Activated effector memory CD4-positive, alpha-beta T cell treated with Interleukin-2 at 50 U/mL for 16 hours (primary cell): ENCODE data around the gene C16orf89.

ENCODE experiments used
- DNase-seq: peaks from one replicate; pipeline ENCODE4 v3.0.0-alpha.2; 2020

Gene C16orf89

GRCh38 chr16:5027575-5028235, 38.1 kb downstream of the C16orf89 start:
- no peak for DNase-seq

GRCh38 chr16:5027086-5027485, 38.7 kb downstream of the C16orf89 start:
- DNase-seq, result no peak

- DNase-seq, result no peak
These were observed 39.1 kb downstream of the C16orf89 start for GRCh38 chr16:5026664-5027063.

GRCh38 chr16:5025171-5025632, 40.6 kb downstream of the C16orf89 start:
- no peak for DNase-seq

GRCh38 chr16:5024632-5025031, 41.1 kb downstream of the C16orf89 start:
- DNase-seq, result no peak

GRCh38 chr16:5022521-5022920, 43.2 kb downstream of the C16orf89 start:
- DNase-seq, result no peak

GRCh38 chr16:5020551-5020950, 45.2 kb downstream of the C16orf89 start:
- no peak for DNase-seq

- no peak for DNase-seq
These were observed 46.0 kb downstream of the C16orf89 start for GRCh38 chr16:5019775-5020174.

- DNase-seq, result no peak
These were observed 47.0 kb downstream of the C16orf89 start for GRCh38 chr16:5018793-5019192.

- no peak for DNase-seq
These were observed 48.1 kb downstream of the C16orf89 start for GRCh38 chr16:5017678-5017969.

GRCh38 chr16:5016967-5017677, 48.6 kb downstream of the C16orf89 start:
- no peak for DNase-seq

GRCh38 chr16:5015887-5016286, 49.9 kb downstream of the C16orf89 start:
- no peak for DNase-seq

- no peak for DNase-seq
These were observed 50.4 kb downstream of the C16orf89 start for GRCh38 chr16:5015351-5015750.

GRCh38 chr16:5012887-5013286, 52.9 kb downstream of the C16orf89 start:
- DNase-seq, result no peak

- no peak for DNase-seq
These were observed 54.1 kb downstream of the C16orf89 start for GRCh38 chr16:5011637-5012036.

- DNase-seq, result no peak
These were observed 55.0 kb downstream of the C16orf89 start for GRCh38 chr16:5010576-5011329.

- no peak for DNase-seq
These were observed 57.4 kb downstream of the C16orf89 start for GRCh38 chr16:5008311-5008731.

- DNase-seq, result no peak
These were observed 58.5 kb downstream of the C16orf89 start for GRCh38 chr16:5007256-5007655.

- no peak for DNase-seq
These were observed 59.2 kb downstream of the C16orf89 start for GRCh38 chr16:5006348-5007193.

- no peak for DNase-seq
These were observed 59.8 kb downstream of the C16orf89 start for GRCh38 chr16:5005916-5006315.

- no peak for DNase-seq
These were observed 61.4 kb downstream of the C16orf89 start for GRCh38 chr16:5004311-5004710.

- DNase-seq, result no peak
These were observed 61.9 kb downstream of the C16orf89 start for GRCh38 chr16:5003828-5004227.

- no peak for DNase-seq
These were observed 62.5 kb downstream of the C16orf89 start for GRCh38 chr16:5003211-5003610.
